ENCODE results near the gene PRR12. TPM values are rescaled to one million over a fixed set of nuclear protein-coding genes. Genes with fewer than 3 reads are reported as not detected.

The PRR12 gene
- total and polyA plus RNA-seq, 9 of the 15 experiments (the other 6 are each of a cell fraction or from before 2014, with no cell fraction given): 0.01 to 21.1 (median 0.98) TPM

GRCh38 chr19:49570138-49570856 lies 20.7 kb upstream of the PRR12 start (continued):
- TF ChIP-seq MAZ (CRISPR knock-in tag; conservative IDR thresholded peaks at IDR 0.05 in 1 of 2, IDR thresholded peaks at IDR 0.05 in 1 of 2): peak in 1 of 2 experiments; percentile 52; a peak in 1 of 4 replicates
- TF ChIP-seq CTCFL (IDR thresholded peaks at IDR 0.05; ENCODE audit: borderline replicate concordance, insufficient read depth, low read depth, low read length, poor library complexity, severe bottlenecking): peak; percentile 67
- TF ChIP-seq MYNN (IDR thresholded peaks at IDR 0.05): 0 out of 2 replicates have a peak, but pooled peaks have one; percentile 31
- TF ChIP-seq MYNN (CRISPR knock-in tag; IDR thresholded peaks at IDR 0.05): no peak
- TF ChIP-seq JUN (IDR thresholded peaks at IDR 0.05; ENCODE audit: borderline replicate concordance, low read depth, low read length): 0 out of 2 replicates have a peak, but pooled peaks have one; percentile 16
- no peak for TF ChIP-seq JUN (CRISPR knock-in tag; IDR thresholded peaks at IDR 0.05; ENCODE audit: borderline replicate concordance)
- no peak for TF ChIP-seq EP300 (IDR thresholded peaks at IDR 0.05; ENCODE audit: low read length)
- no peak for TF ChIP-seq TBP (optimal IDR thresholded peaks at IDR 0.05; ENCODE audit: low read depth, low read length)
- no peak for TF ChIP-seq RBM17 (IDR thresholded peaks at IDR 0.05; ENCODE audit: borderline replicate concordance, low read depth, low read length)
- no peak for TF ChIP-seq ZBTB33 (CRISPR knock-in tag; IDR thresholded peaks at IDR 0.05)
- TF ChIP-seq HINFP (tag; conservative IDR thresholded peaks at IDR 0.05; ENCODE audit: low read depth): no peak
- TF ChIP-seq MLLT1 (IDR thresholded peaks at IDR 0.05): peak in 1 of 2 experiments; percentile 84; a peak in 1 of 4 replicates
- TF ChIP-seq ZC3H11A (IDR thresholded peaks at IDR 0.05; ENCODE audit: low read depth, low read length): 0 out of 2 replicates have a peak, but pooled peaks have one; percentile 34
- no peak; the same call in 1 of the 2 replicates for TF ChIP-seq ZNF740 (CRISPR knock-in tag; IDR thresholded peaks at IDR 0.05)
- TF ChIP-seq ZNF740 (tag; IDR thresholded peaks at IDR 0.05): no peak
- peak; percentile 68 for TF ChIP-seq CC2D1A (IDR thresholded peaks at IDR 0.05)
- peak; percentile 36 to 52; a peak in 2 of 4 replicates for TF ChIP-seq FOXK2 (conservative IDR thresholded peaks at IDR 0.05 in 1 of 2, IDR thresholded peaks at IDR 0.05 in 1 of 2; ENCODE audit: low read depth in 2 of 2)
- peak; percentile 67 for TF ChIP-seq KLF16 (IDR thresholded peaks at IDR 0.05)
- TF ChIP-seq SNRNP70 (optimal IDR thresholded peaks at IDR 0.05; ENCODE audit: low read depth, low read length): no peak

Measured in K562 (cell line).